PFSK-1 (cell line): ENCODE data around the gene DNAH12.

Experiments
- FOXP2 ChIP-seq: optimal IDR thresholded peaks from 2 replicates; pipeline ENCODE3; 2011; ENCODE audit warnings: borderline replicate concordance, control low read depth, inconsistent platforms; ENCODE audit not compliant: insufficient read depth; ENCODE audit errors: extremely low read length, extremely low read depth
- POLR2AphosphoS5 ChIP-seq: IDR thresholded peaks from 2 replicates; pipeline ENCODE4 v1.6.1; 2012; ENCODE audit warnings: low read depth, mild to moderate bottlenecking, control low read depth, low read length, moderate library complexity
- SIN3A ChIP-seq: IDR thresholded peaks from 2 replicates; pipeline ENCODE4 v1.6.1; 2012; ENCODE audit warnings: mild to moderate bottlenecking, low read length, moderate library complexity, borderline replicate concordance; ENCODE audit not compliant: insufficient read depth
- TAF1 ChIP-seq: IDR thresholded peaks from 2 replicates; pipeline ENCODE4 v1.6.1; 2012; ENCODE audit warnings: low read length, control low read depth, borderline replicate concordance; ENCODE audit not compliant: insufficient read depth
- TF ChIP-seq, protein P1 (sequence below), 2 experiments: IDR thresholded peaks; 2 replicates each; pipeline versions ENCODE4 v1.6.1 to v1.8.0; 2011 to 2012; ENCODE audit warnings: low read depth in 2 of 2, low read length in 2 of 2, control low read depth in 1 of 2, inconsistent platforms in 1 of 2, mild to moderate bottlenecking in 1 of 2, moderate library complexity in 1 of 2; ENCODE audit not compliant: insufficient read depth in 1 of 2

Gene DNAH12

GRCh38 chr3:57451150-57451846, 92.8 kb downstream of the DNAH12 start:
- TF ChIP-seq POLR2AphosphoS5 (no peak), TAF1 (no peak)
- TF ChIP-seq, protein P1, sequence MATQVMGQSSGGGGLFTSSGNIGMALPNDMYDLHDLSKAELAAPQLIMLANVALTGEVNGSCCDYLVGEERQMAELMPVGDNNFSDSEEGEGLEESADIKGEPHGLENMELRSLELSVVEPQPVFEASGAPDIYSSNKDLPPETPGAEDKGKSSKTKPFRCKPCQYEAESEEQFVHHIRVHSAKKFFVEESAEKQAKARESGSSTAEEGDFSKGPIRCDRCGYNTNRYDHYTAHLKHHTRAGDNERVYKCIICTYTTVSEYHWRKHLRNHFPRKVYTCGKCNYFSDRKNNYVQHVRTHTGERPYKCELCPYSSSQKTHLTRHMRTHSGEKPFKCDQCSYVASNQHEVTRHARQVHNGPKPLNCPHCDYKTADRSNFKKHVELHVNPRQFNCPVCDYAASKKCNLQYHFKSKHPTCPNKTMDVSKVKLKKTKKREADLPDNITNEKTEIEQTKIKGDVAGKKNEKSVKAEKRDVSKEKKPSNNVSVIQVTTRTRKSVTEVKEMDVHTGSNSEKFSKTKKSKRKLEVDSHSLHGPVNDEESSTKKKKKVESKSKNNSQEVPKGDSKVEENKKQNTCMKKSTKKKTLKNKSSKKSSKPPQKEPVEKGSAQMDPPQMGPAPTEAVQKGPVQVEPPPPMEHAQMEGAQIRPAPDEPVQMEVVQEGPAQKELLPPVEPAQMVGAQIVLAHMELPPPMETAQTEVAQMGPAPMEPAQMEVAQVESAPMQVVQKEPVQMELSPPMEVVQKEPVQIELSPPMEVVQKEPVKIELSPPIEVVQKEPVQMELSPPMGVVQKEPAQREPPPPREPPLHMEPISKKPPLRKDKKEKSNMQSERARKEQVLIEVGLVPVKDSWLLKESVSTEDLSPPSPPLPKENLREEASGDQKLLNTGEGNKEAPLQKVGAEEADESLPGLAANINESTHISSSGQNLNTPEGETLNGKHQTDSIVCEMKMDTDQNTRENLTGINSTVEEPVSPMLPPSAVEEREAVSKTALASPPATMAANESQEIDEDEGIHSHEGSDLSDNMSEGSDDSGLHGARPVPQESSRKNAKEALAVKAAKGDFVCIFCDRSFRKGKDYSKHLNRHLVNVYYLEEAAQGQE (IDR thresholded peaks at IDR 0.05; ENCODE audit: insufficient read depth in 1 of 2, low read depth in 2 of 2, low read length in 2 of 2): no peak

DNA sequence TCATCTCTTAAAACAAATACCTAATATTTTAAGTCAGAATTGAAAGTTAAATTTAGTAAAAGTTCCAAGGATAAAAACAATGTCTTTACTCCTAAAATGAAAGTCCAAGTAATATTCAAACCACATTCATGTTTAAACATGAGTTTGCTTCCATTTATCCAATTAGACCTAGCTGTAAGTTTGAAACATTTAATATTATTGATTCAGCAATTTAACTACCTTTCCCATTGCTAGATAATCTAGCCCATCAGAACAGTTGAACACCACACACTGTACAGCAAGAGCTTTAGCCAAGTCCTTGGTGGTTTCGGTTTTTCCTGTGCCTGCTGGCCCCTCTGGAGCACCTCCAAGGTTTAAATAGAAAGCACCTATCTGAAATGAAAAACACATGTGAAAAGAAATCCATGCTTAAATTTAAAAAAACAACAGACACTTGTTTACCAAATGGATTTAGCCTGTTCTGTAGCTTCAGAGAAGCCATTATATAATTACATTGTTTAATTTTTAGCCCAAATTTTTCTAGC, 97.8 kb downstream of the DNAH12 start:
- no peak for TF ChIP-seq POLR2AphosphoS5

DNA sequence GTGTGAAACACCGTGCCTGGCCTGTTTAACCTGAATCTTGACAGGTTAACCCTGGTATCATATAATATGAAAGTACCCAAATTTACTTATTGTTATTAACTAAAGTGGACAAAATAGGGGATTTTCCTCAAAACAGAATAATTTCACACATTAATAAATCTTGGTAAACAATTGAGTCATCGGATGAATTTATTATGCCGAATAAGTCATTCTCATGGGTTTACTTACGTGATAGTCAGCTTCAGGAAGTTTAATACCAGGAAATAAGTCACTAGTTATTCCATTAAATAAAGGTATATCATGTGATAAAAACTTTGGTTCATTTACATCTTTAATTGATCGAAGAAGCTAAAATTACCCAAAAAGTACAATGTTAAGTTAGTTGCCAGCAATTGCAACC, 99.7 kb downstream of the DNAH12 start:
- TF ChIP-seq, protein P1 (IDR thresholded peaks at IDR 0.05; ENCODE audit: insufficient read depth in 1 of 2, low read depth in 2 of 2, low read length in 2 of 2): no peak
- TF ChIP-seq FOXP2 (no peak), TAF1 (no peak), POLR2AphosphoS5 (no peak), SIN3A (no peak)

DNA sequence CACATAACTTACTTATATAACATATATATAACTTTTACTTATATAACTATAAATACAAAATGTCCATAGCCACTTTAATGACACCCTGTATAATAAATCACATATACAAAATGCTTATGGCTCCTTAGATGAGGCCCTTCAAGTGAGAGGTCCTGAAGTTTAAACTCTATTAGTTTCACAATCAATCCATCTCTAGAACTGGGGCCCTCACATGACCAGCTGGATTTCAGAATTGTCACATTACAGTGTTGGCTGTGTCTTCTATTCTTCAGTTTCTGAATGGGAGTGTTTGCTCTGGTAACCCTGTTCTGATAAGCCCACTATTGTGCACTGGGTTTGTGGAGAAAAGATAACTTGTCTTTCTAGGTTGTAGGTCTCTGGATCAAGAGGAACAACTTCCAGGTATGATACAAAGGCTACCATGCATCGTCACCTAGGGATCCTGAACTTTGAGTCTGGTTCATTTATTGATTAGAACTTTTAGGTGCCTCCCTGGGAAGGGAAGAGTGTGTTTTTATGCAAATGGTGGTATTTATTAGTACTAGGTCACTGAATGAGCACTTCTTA, 107.9 kb downstream of the DNAH12 start:
- TF ChIP-seq, protein P1 (IDR thresholded peaks at IDR 0.05; ENCODE audit: insufficient read depth in 1 of 2, low read depth in 2 of 2, low read length in 2 of 2): no peak
- no peak for TF ChIP-seq FOXP2
- no peak for TF ChIP-seq POLR2AphosphoS5
- no peak for TF ChIP-seq SIN3A
- no peak for TF ChIP-seq TAF1

DNA sequence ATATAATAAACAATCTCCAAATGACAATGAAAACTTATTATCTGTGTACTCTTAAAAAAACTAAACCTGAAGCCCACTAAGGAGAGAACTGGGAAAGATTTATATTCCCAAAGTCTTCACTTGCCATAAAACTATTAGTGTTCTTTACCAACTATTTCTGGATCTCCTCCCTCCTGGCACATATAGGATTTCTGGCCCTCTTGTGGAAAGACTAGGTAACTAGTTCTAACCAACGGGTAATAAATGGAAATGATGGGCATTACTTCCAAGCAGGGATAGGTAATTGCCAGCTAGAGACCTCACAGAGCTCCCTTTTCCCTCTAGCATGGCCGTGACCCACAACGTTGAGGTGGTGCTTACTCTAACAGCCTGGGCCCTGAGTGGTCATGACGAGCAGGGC, 110.1 kb downstream of the DNAH12 start:
- TF ChIP-seq TAF1: no peak
- no peak for TF ChIP-seq FOXP2
- TF ChIP-seq SIN3A: no peak
- no peak for TF ChIP-seq POLR2AphosphoS5
- TF ChIP-seq, protein P1 (IDR thresholded peaks at IDR 0.05; ENCODE audit: insufficient read depth in 1 of 2, low read depth in 2 of 2, low read length in 2 of 2): no peak
